HepG2 (cell line): Measurements from ENCODE around the gene AMBRA1. TPM values are rescaled to one million over a fixed set of nuclear protein-coding genes. Genes with fewer than 3 reads are reported as not detected.
A peak's percentile ranks its signal among the peaks of the same experiment; 100 is the strongest.

Experiments used
- CREB1 ChIP-seq, 2 experiments: fragments of 450-650 bp in 1 of 2; IDR thresholded peaks; 2 replicates each; pipeline ENCODE4 v1.6.1; 2016 to 2017; ENCODE audit warnings: control low read depth in 1 of 2, mild to moderate bottlenecking in 1 of 2, missing compliant biosample characterization in 1 of 2, missing genetic modification characterization in 1 of 2
- DNMT3B ChIP-seq: conservative IDR thresholded peaks from 2 replicates; pipeline ENCODE4 v1.6.1; 2016; ENCODE audit warnings: missing biosample characterization, control low read depth
- HDAC2 ChIP-seq: sonication (generic); formaldehyde crosslinking; IDR thresholded peaks from 2 replicates; pipeline ENCODE4 v1.4.0; 2020; ENCODE audit warnings: missing genetic modification reagents
- HMG20A ChIP-seq: IDR thresholded peaks from 2 replicates; pipeline ENCODE4 v1.6.1; 2016; ENCODE audit warnings: borderline replicate concordance
- IKZF1 ChIP-seq: fragments of 450-650 bp; IDR thresholded peaks from 2 replicates; pipeline ENCODE4 v1.7.1; 2016
- MYNN ChIP-seq: sonication (generic); formaldehyde crosslinking; IDR thresholded peaks from 2 replicates; pipeline ENCODE4 v1.4.0; 2020; ENCODE audit warnings: mild to moderate bottlenecking, low read depth, missing genetic modification reagents
- NR2C2 ChIP-seq: sonication (generic); formaldehyde crosslinking; IDR thresholded peaks from 2 replicates; pipeline ENCODE4 v1.4.0; 2020; ENCODE audit warnings: missing genetic modification reagents, mild to moderate bottlenecking, moderate library complexity, borderline replicate concordance
- RNF2 ChIP-seq: fragments of 450-650 bp; conservative IDR thresholded peaks from 2 replicates; pipeline ENCODE4 v1.6.1; 2016; ENCODE audit warnings: low read depth
- SAP130 ChIP-seq: IDR thresholded peaks from 2 replicates; pipeline ENCODE4 v1.6.1; 2016; ENCODE audit warnings: low read depth
- TBP ChIP-seq: sonication (generic); formaldehyde crosslinking; IDR thresholded peaks from 2 replicates; pipeline ENCODE4 v1.5.0; 2020; ENCODE audit warnings: missing genetic modification reagents
- YEATS2 ChIP-seq: sonication (generic); formaldehyde crosslinking; IDR thresholded peaks from 2 replicates; pipeline ENCODE4 v1.4.0; 2020; ENCODE audit warnings: missing genetic modification reagents, borderline replicate concordance
- ZFP36L2 ChIP-seq: sonication (generic); formaldehyde crosslinking; IDR thresholded peaks from 2 replicates; pipeline ENCODE4 v1.4.0; 2020; ENCODE audit warnings: missing genetic modification reagents
- ZNF142 ChIP-seq: sonication (generic); formaldehyde crosslinking; IDR thresholded peaks from 2 replicates; pipeline ENCODE4 v1.4.0; 2020; ENCODE audit warnings: missing genetic modification reagents
- ZNF207 ChIP-seq: fragments of 450-650 bp; IDR thresholded peaks from 2 replicates; pipeline ENCODE4 v1.6.1; 2016; ENCODE audit warnings: antibody characterized with exemption, borderline replicate concordance
- ZNF660 ChIP-seq: sonication (generic); formaldehyde crosslinking; IDR thresholded peaks from 2 replicates; pipeline ENCODE4 v1.5.1; 2020; ENCODE audit warnings: mild to moderate bottlenecking, low read depth, missing genetic modification reagents, borderline replicate concordance
- ZNF788 ChIP-seq: sonication (generic); formaldehyde crosslinking; IDR thresholded peaks from 2 replicates; pipeline ENCODE4 v1.5.0; 2020; ENCODE audit warnings: mild to moderate bottlenecking, missing genetic modification reagents, borderline replicate concordance
- polyA plus RNA-seq, 8 experiments: library from polyadenylated mRNA; depleted of rRNA in 3 of 8; stranded (reverse) in 7 of 8; unstranded in 1 of 8; fragments of >200 nt; fragmentation: Illumina TruSeq in 4 of 8; extraction: Trizol in 4 of 8; gene quantifications; 2 replicates each; pipeline versions ENCODE4 v1.2.1 to v1.2.3, GENCODE V29; 2011 to 2016; ENCODE audit warnings: low read depth in 4 of 8, missing spikeins in 1 of 8, mixed read lengths in 1 of 8; ENCODE audit not compliant: insufficient read depth in 1 of 8
- total RNA-seq, 5 experiments: library from RNA; depleted of rRNA; stranded (reverse); fragments of >200 nt; fragmentation: Illumina TruSeq; extraction: Trizol; gene quantifications; 2 replicates each; pipeline ENCODE4 v1.2.3, GENCODE V29; 2016; ENCODE audit warnings: low read depth in 1 of 5
- TF ChIP-seq, protein P1 (sequence below), 2 experiments: IDR thresholded peaks; 2 replicates each; pipeline ENCODE4 v1.6.1; 2011 to 2012; ENCODE audit warnings: low read length in 2 of 2, borderline replicate concordance in 1 of 2, low read depth in 1 of 2, mild to moderate bottlenecking in 1 of 2, moderate library complexity in 1 of 2
- TF ChIP-seq, protein P2 (sequence below): sonication (generic); formaldehyde crosslinking; IDR thresholded peaks from 2 replicates; pipeline ENCODE4 v1.9.0; 2022; ENCODE audit warnings: missing genetic modification reagents, mild to moderate bottlenecking, borderline replicate concordance

AMBRA1 gene
- total and polyA plus RNA-seq, 2 of the 13 experiments (the other 11 are each of a cell fraction or from before 2014, with no cell fraction given): 15.7 to 26.0 TPM

DNA sequence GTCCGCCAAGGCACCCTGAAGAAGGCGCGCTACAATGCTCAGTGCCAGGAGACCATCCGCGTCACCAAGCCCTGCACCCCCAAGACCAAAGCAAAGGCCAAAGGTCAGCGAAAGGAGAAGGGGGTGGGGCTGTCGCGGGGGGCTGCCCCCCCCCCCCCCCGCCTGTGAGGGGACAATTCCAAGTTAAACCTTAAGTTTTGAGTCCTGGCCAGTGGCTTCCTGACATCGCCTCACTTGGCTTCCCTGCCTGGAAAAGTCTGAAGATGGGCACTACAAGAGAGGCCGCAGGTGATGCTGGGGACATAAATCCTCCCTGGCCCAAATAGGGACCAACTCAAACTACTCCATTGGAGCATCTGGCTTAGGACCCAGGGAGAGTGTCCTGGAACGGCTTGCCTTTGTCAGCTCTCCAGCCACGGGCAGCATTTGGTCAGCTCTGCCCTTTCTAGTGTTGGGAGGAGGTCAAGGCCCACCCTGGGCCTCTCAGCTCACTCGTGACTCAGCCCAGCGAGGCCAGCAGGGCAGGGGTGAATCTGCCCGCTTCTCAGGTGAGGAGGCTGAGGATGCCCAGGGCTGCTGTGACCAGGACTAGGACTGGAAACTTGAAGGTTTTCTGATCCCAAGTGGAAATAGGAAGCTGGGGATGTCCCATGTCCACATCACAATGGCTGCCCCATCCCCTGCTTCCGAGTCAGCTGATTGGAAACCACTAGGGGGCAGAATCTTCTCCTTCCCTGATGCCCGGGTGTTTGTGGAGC is 211.0 kb downstream of the AMBRA1 start (continued):
- TF ChIP-seq ZNF788 (CRISPR knock-in tag) (no peak; the same call in 1 of the 2 replicates), DNMT3B (CRISPR knock-in tag) (no peak), SAP130 (peak; percentile 39), ZNF660 (CRISPR knock-in tag) (no peak), IKZF1 (no peak), ZNF207 (no peak), CREB1 (IDR thresholded peaks at IDR 0.05) (no peak), CREB1 (CRISPR knock-in tag; IDR thresholded peaks at IDR 0.05) (no peak), HDAC2 (0 out of 2 replicates have a peak, but pooled peaks have one; percentile 19), RNF2 (no peak), HMG20A (CRISPR knock-in tag) (no peak), ZNF142 (CRISPR knock-in tag) (no peak), YEATS2 (CRISPR knock-in tag) (0 out of 2 replicates have a peak, but pooled peaks have one; percentile 23), TBP (CRISPR knock-in tag) (no peak), ZFP36L2 (CRISPR knock-in tag) (no peak), MYNN (CRISPR knock-in tag) (no peak), NR2C2 (CRISPR knock-in tag) (peak; percentile 52; the same call in 1 of the 2 replicates)
- TF ChIP-seq, protein P1, sequence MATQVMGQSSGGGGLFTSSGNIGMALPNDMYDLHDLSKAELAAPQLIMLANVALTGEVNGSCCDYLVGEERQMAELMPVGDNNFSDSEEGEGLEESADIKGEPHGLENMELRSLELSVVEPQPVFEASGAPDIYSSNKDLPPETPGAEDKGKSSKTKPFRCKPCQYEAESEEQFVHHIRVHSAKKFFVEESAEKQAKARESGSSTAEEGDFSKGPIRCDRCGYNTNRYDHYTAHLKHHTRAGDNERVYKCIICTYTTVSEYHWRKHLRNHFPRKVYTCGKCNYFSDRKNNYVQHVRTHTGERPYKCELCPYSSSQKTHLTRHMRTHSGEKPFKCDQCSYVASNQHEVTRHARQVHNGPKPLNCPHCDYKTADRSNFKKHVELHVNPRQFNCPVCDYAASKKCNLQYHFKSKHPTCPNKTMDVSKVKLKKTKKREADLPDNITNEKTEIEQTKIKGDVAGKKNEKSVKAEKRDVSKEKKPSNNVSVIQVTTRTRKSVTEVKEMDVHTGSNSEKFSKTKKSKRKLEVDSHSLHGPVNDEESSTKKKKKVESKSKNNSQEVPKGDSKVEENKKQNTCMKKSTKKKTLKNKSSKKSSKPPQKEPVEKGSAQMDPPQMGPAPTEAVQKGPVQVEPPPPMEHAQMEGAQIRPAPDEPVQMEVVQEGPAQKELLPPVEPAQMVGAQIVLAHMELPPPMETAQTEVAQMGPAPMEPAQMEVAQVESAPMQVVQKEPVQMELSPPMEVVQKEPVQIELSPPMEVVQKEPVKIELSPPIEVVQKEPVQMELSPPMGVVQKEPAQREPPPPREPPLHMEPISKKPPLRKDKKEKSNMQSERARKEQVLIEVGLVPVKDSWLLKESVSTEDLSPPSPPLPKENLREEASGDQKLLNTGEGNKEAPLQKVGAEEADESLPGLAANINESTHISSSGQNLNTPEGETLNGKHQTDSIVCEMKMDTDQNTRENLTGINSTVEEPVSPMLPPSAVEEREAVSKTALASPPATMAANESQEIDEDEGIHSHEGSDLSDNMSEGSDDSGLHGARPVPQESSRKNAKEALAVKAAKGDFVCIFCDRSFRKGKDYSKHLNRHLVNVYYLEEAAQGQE (IDR thresholded peaks at IDR 0.05; ENCODE audit: borderline replicate concordance in 1 of 2, low read depth in 1 of 2, low read length in 2 of 2): peak in 1 of 2 experiments; percentile 16; a peak in 1 of 4 replicates
- TF ChIP-seq, protein P2, sequence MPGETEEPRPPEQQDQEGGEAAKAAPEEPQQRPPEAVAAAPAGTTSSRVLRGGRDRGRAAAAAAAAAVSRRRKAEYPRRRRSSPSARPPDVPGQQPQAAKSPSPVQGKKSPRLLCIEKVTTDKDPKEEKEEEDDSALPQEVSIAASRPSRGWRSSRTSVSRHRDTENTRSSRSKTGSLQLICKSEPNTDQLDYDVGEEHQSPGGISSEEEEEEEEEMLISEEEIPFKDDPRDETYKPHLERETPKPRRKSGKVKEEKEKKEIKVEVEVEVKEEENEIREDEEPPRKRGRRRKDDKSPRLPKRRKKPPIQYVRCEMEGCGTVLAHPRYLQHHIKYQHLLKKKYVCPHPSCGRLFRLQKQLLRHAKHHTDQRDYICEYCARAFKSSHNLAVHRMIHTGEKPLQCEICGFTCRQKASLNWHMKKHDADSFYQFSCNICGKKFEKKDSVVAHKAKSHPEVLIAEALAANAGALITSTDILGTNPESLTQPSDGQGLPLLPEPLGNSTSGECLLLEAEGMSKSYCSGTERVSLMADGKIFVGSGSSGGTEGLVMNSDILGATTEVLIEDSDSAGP (CRISPR knock-in tag): no peak
